Osteoblast (primary cell): ENCODE results near the gene MYG1. TPM values are rescaled to one million over a fixed set of nuclear protein-coding genes. Genes with fewer than 3 reads are reported as not detected.

ENCODE experiments used
- DNase-seq: peaks from one replicate; pipeline ENCODE4 v3.0.0; 2011; ENCODE audit warnings: low spot score, mixed read lengths; ENCODE audit not compliant: insufficient read length; ENCODE audit errors: missing footprints
- H2AFZ ChIP-seq: 2 replicates; pipeline ENCODE4 v1.6.0; 2011; ENCODE audit warnings: mild to moderate bottlenecking, low read length
- H3K27ac ChIP-seq: 2 replicates; pipeline ENCODE4 v1.5.1; 2011; ENCODE audit warnings: mild to moderate bottlenecking, low read depth, low read length, moderate library complexity
- H3K27me3 ChIP-seq: 2 replicates; pipeline ENCODE4 v1.6.0; 2012; ENCODE audit warnings: mild to moderate bottlenecking, control low read depth, inconsistent platforms, low read length, moderate library complexity; ENCODE audit not compliant: insufficient read depth
- H3K36me3 ChIP-seq: 2 replicates; pipeline ENCODE4 v1.5.1; 2011; ENCODE audit warnings: mild to moderate bottlenecking, low read length, control low read depth, moderate library complexity; ENCODE audit not compliant: insufficient read depth
- H3K4me1 ChIP-seq: 2 replicates; pipeline ENCODE4 v1.5.1; 2011; ENCODE audit warnings: mild to moderate bottlenecking, low read length, control low read depth, moderate library complexity; ENCODE audit not compliant: insufficient read depth
- H3K4me2 ChIP-seq: 2 replicates; pipeline ENCODE4 v1.6.0; 2011; ENCODE audit warnings: mild to moderate bottlenecking, low read length; ENCODE audit not compliant: insufficient read depth
- H3K4me3 ChIP-seq: fragments of 200-600 bp; sonication (generic); 3 replicates; pipeline ENCODE4 v1.5.1; 2012; ENCODE audit warnings: mild to moderate bottlenecking, low read length, inconsistent platforms; ENCODE audit not compliant: insufficient read depth
- H3K79me2 ChIP-seq: 2 replicates; pipeline ENCODE4 v1.6.0; 2012; ENCODE audit warnings: mild to moderate bottlenecking, low read length, control low read depth, inconsistent platforms; ENCODE audit not compliant: insufficient read depth
- H3K9me3 ChIP-seq: 2 replicates; pipeline ENCODE4 v1.5.1; 2011; ENCODE audit warnings: low read depth, low read length, control low read depth
- H4K20me1 ChIP-seq: 2 replicates; pipeline ENCODE4 v1.6.0; 2012; ENCODE audit warnings: mild to moderate bottlenecking, low read length, control low read depth; ENCODE audit not compliant: insufficient read depth
- total RNA-seq: library from RNA; depleted of rRNA; stranded (reverse); fragments of >200 nt; gene quantifications from 2 replicates; pipeline ENCODE4 v1.2.3, GENCODE V29; 2012
- TF ChIP-seq, protein P1 (sequence below): IDR thresholded peaks from 2 replicates; pipeline ENCODE4 v1.5.1; 2011; ENCODE audit warnings: mild to moderate bottlenecking, low read depth, low read length, moderate library complexity; ENCODE audit errors: extremely low read depth

Gene MYG1
- total RNA-seq, 1 donor, result 32.9 TPM

DNA sequence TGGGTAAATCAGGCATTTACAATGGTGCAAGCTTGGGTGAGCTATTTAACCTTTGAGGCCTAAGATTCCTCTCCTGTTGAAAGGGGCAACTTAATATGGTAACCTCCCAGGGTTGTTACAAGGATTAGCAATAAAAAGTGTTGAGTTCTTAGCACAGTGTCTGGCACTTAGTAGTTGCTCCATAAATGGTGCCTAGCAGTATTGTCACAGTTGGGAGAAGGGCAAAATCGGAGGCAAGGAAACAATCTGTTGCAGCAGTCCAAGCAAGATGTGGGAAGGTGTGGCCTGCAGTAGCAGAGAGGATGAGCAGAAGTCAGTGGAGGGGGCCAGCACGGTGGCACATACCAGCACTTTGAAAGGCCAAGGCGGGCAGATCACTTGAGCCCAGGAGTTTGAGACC lies 44.0 kb downstream of the MYG1 start:
- no peak overlapping the region for H2AFZ ChIP-seq
- peaks cover 8% of the 10 kb centered on the region for H3K27me3 ChIP-seq
- H3K9me3 ChIP-seq, result no peaks in the 10 kb centered on the region
- TF ChIP-seq, protein P1, sequence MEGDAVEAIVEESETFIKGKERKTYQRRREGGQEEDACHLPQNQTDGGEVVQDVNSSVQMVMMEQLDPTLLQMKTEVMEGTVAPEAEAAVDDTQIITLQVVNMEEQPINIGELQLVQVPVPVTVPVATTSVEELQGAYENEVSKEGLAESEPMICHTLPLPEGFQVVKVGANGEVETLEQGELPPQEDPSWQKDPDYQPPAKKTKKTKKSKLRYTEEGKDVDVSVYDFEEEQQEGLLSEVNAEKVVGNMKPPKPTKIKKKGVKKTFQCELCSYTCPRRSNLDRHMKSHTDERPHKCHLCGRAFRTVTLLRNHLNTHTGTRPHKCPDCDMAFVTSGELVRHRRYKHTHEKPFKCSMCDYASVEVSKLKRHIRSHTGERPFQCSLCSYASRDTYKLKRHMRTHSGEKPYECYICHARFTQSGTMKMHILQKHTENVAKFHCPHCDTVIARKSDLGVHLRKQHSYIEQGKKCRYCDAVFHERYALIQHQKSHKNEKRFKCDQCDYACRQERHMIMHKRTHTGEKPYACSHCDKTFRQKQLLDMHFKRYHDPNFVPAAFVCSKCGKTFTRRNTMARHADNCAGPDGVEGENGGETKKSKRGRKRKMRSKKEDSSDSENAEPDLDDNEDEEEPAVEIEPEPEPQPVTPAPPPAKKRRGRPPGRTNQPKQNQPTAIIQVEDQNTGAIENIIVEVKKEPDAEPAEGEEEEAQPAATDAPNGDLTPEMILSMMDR, result no peak
- no peak overlapping the region for H3K27ac ChIP-seq
- peaks cover 17% of the 10 kb centered on the region for H3K4me1 ChIP-seq
- no peaks in the 10 kb centered on the region for H3K36me3 ChIP-seq
- DNase-seq, result peak; percentile 4
- H3K79me2 ChIP-seq, result no peaks in the 10 kb centered on the region
- no peaks in the 10 kb centered on the region for H4K20me1 ChIP-seq
- no peak overlapping the region for H3K4me3 ChIP-seq
- no peak overlapping the region for H3K4me2 ChIP-seq

DNA sequence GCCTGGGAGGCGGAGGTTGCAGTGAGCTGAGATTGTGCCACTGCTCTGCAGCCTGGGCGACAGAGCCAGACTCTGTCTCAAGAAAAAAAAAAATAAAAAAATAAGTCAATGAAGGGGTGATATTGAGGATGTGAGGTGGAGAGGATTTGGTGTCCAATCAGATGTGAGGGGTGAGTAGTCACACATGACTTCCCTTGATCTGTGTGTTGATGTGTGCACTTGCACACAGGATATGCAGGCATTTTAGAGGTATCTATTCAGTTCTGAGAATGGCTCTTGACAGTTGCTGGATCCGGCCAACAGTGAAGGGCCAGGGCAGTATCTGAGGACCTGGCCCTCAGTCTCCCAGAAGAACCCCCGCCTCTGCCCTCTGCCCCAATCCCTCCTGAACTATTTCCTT lies 44.5 kb downstream of the MYG1 start:
- H3K9me3 ChIP-seq, result no peaks in the 10 kb centered on the region
- H3K79me2 ChIP-seq, result no peaks in the 10 kb centered on the region
- peak overlapping the region; percentile 97 for H3K4me2 ChIP-seq
- peak; percentile 44 for DNase-seq
- H3K27ac ChIP-seq, result no peak overlapping the region
- peaks cover 21% of the 10 kb centered on the region for H3K4me1 ChIP-seq
- H3K27me3 ChIP-seq, result peaks cover 3% of the 10 kb centered on the region
- no peaks in the 10 kb centered on the region for H3K36me3 ChIP-seq
- no peaks in the 10 kb centered on the region for H4K20me1 ChIP-seq
- H3K4me3 ChIP-seq, result no peak overlapping the region
- no peak overlapping the region for H2AFZ ChIP-seq
- TF ChIP-seq, protein P1, result no peak

DNA sequence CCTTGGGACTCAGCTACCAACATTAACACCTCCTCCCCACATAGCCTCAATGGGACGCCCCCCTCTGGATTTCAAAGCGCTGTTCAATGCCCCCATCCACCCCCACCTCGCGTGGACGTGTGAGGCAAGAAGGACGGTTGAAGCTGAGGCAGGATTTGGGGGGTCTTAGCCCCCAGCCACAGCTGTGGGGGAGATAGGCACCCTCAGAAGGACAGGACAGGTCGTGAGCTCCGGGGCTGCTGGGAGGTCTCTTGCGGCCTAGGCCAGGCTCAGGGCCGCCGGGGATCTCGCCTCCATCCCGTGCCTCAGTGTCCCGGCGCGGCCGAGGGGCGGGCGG lies 45.0 kb downstream of the MYG1 start:
- no peak for DNase-seq
- H4K20me1 ChIP-seq, result no peaks in the 10 kb centered on the region
- H3K79me2 ChIP-seq, result no peaks in the 10 kb centered on the region
- H2AFZ ChIP-seq, result peak overlapping the region; percentile 77
- H3K36me3 ChIP-seq, result no peaks in the 10 kb centered on the region
- H3K27ac ChIP-seq, result no peak overlapping the region
- no peaks in the 10 kb centered on the region for H3K27me3 ChIP-seq
- H3K4me2 ChIP-seq, result peak overlapping the region; percentile 97
- TF ChIP-seq, protein P1, result no peak
- peaks cover 23% of the 10 kb centered on the region for H3K4me1 ChIP-seq
- H3K4me3 ChIP-seq, result peak overlapping the region; percentile 88
- H3K9me3 ChIP-seq, result no peaks in the 10 kb centered on the region

DNA sequence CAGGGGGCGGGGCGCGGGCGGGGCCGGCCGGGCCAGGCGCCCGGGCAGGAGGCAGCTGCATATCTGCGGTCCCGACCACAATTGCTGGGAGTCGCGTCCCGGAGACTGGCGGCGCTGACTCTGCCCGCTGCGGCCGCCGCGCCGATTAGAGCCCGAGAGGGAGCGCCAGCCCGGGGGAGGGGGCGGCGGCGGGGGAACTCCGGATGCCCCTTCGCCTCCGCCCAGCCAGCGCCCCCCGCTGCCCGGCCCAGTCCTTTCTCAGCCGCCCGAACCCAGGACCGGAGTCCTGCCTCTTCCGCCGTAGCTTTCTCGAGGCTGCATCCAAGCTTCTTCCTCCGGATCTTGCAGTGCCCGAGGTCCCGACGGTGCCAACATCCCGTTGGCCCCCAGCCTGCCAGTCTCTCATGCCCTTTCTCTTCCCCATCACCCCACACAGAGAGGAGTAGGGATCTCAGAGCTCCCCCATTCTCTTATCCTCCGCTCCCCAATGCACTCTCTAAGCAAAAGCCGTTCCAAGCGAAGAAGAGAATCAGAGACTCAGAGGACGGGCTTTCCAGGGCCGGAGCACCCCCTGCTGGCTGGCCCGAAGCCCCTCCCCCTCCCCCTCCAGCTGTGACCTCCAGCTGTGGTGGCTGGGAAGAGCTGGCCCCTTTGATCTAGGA lies 45.5 kb downstream of the MYG1 start:
- DNase-seq, result peak; percentile 97
- Histone ChIP-seq H2AFZ (peak overlapping the region; percentile 98), H3K9me3 (no peaks in the 10 kb centered on the region), H3K4me3 (peak overlapping the region; percentile 88), H3K4me2 (peak overlapping the region; percentile 97), H3K27ac (peak overlapping the region; percentile 51), H3K27me3 (no peaks in the 10 kb centered on the region), H3K4me1 (peaks cover 23% of the 10 kb centered on the region), H3K79me2 (no peaks in the 10 kb centered on the region), H3K36me3 (no peaks in the 10 kb centered on the region), H4K20me1 (no peaks in the 10 kb centered on the region)
- TF ChIP-seq, protein P1, result peak; percentile 74
